H1 (cell line): Measurements from ENCODE around the gene PCNP. TPM values are rescaled to one million over a fixed set of nuclear protein-coding genes. Genes with fewer than 3 reads are reported as not detected.

Source experiments
- CBX8 ChIP-seq: fragments of 300-800, 300-1000 bp; sonication (generic); IDR thresholded peaks from 2 replicates; pipeline ENCODE4 v1.7.1; 2016; ENCODE audit warnings: low read depth, low read length, borderline replicate concordance
- CHD2 ChIP-seq: IDR thresholded peaks from 2 replicates; pipeline ENCODE4 v1.6.1; 2012; ENCODE audit warnings: low read length, improper control_type of control experiment
- CHD7 ChIP-seq: fragments of 300-600 bp; sonication (generic); IDR thresholded peaks from 2 replicates; pipeline ENCODE4 v1.7.1; 2012; ENCODE audit warnings: low read length, moderate library complexity, mild to moderate bottlenecking, inconsistent platforms; ENCODE audit not compliant: insufficient replicate concordance
- EP300 ChIP-seq, 2 experiments: IDR thresholded peaks; 1 replicate in 1 of 2; 2 replicates in 1 of 2; pipeline ENCODE4 v1.6.1; 2011 to 2012; ENCODE audit warnings: low read depth in 2 of 2, low read length in 2 of 2, mild to moderate bottlenecking in 2 of 2, borderline replicate concordance in 1 of 2, inconsistent platforms in 1 of 2, moderate library complexity in 1 of 2
- GABPA ChIP-seq: IDR thresholded peaks from 2 replicates; pipeline ENCODE4 v1.6.1; 2011; ENCODE audit warnings: mild to moderate bottlenecking, low read length, moderate library complexity, borderline replicate concordance; ENCODE audit not compliant: insufficient read depth
- MAFK ChIP-seq: IDR thresholded peaks from 2 replicates; pipeline ENCODE4 v1.6.1; 2012; ENCODE audit warnings: low read depth, mild to moderate bottlenecking, improper control_type of control experiment, low read length
- MAX ChIP-seq: IDR thresholded peaks from 2 replicates; pipeline ENCODE4 v1.6.1; 2012; ENCODE audit warnings: inconsistent platforms
- PHF8 ChIP-seq: fragments of 200-600 bp; sonication (generic); conservative IDR thresholded peaks from 2 replicates; pipeline ENCODE4 v1.7.1; 2012; ENCODE audit warnings: low read depth, mild to moderate bottlenecking, inconsistent platforms, low read length, moderate library complexity
- SIX5 ChIP-seq: IDR thresholded peaks from 2 replicates; pipeline ENCODE4 v1.6.1; 2011; ENCODE audit warnings: mild to moderate bottlenecking, low read depth, low read length
- polyA plus RNA-seq, 7 experiments: library from polyadenylated mRNA; depleted of rRNA in 3 of 7; stranded (reverse) in 5 of 7; unstranded in 2 of 7; fragments of >200 nt in 5 of 7; fragments of 200-250 nt in 2 of 7; gene quantifications; 1 replicate in 5 of 7; 2 replicates in 1 of 7; 4 replicates in 1 of 7; pipeline versions ENCODE4 v1.2.1 to v1.2.3, GENCODE V29; 2011 to 2013; ENCODE audit warnings: missing spikeins in 2 of 7, mixed read lengths in 2 of 7
- total RNA-seq: library from RNA; stranded (reverse); fragmentation: NEBNext Ultra II Directional; extraction: Animal tissue kit (Norgen Biotek cat#: 25700); gene quantifications from 2 replicates; pipeline ENCODE4 v1.2.1, GENCODE V29; 2021

PCNP gene
- total and polyA plus RNA-seq, 2 of the 8 experiments (the other 6 are each of a cell fraction or from before 2014, with no cell fraction given), result 29.1 to 192 TPM

DNA sequence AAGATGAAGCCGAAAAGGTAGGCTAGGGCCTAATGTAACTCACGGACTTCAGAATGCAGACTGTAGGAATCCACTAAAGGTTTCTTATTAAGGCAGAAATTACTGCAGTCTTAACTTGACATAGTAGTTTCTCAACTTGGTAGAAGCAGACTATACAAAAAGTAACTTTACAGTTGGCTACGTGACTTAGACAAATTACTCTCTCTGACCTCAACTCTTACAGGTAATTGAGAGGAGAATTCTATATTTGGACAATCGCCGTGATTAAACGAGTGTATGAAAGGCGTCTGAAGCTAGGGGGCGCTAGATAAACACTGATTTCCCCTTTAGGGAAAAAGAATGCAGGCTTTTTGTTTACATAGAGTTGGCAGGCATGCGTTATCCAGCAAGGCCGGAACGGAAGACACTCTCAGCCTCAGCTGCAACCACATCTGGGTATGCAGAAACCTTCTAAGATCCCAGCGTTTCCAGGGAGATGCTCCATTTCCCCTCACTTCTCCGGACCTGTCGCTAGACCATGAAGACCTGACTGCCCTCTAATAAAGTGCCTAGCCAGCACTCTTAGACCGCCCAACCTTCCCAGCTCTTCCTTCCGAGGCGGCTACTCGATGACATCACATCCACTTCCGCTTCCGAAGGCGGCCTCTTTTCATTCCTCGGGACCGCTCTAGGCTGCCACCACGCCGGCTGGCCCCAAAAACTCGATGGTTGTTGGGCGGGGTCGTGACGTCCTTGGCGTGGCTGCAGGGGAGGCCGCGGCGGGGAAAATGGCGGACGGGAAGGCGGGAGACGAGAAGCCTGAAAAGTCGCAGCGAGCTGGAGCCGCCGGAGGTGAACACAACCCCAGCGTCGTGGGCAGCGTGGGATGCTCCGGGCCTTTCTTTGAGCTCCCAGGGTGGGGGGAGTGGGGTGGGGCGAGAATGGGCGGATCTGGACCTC lies at the start of gene PCNP (continued):
- no peak for TF ChIP-seq CHD2
- peak; percentile 13; the same call in 1 of the 2 replicates for TF ChIP-seq SIX5
- peak; percentile 96 for TF ChIP-seq PHF8
- no peak for TF ChIP-seq CBX8
- no peak for TF ChIP-seq CHD7
- peak in 1 of 2 experiments; percentile 53; a peak in 1 of 3 replicates for TF ChIP-seq EP300 (IDR thresholded peaks at IDR 0.05; ENCODE audit: borderline replicate concordance in 1 of 2, low read depth in 2 of 2, low read length in 2 of 2)
- TF ChIP-seq GABPA, result peak; percentile 86
- TF ChIP-seq MAX, result peak; percentile 74
- peak; percentile 87 for TF ChIP-seq MAFK
